GM23338 (cell line): ENCODE measurements around the gene SACS.

Experiments used
- EZH2 ChIP-seq: fragments of 200-600 bp; sonication (generic); IDR thresholded peaks from one replicate; pipeline ENCODE4 v1.8.0; 2017; ENCODE audit warnings: antibody characterized with exemption, mild to moderate bottlenecking, low read depth; ENCODE audit not compliant: unreplicated experiment
- EZH2phosphoT487 ChIP-seq: fragments of 200-600 bp; sonication (generic); IDR thresholded peaks from one replicate; pipeline ENCODE4 v1.8.1; 2018; ENCODE audit warnings: antibody characterized with exemption; ENCODE audit not compliant: unreplicated experiment
- POLR2AphosphoS5 ChIP-seq: IDR thresholded peaks from 2 replicates; pipeline ENCODE4 v1.6.1; 2016; ENCODE audit warnings: antibody characterized with exemption, low read depth
- TF ChIP-seq, protein P1 (sequence below), 2 experiments: fragments of 200-600 bp in 1 of 2; sonication (generic) in 1 of 2; conservative IDR thresholded peaks; 2 replicates each; pipeline versions ENCODE4 v1.5.1 to v1.6.1; 2016 to 2017; ENCODE audit warnings: antibody characterized with exemption in 2 of 2, low read depth in 2 of 2, mild to moderate bottlenecking in 2 of 2, moderate library complexity in 1 of 2
- TF ChIP-seq, protein P2 (sequence below): IDR thresholded peaks from one replicate; pipeline ENCODE4 v1.6.1; 2018; ENCODE audit warnings: antibody characterized with exemption; ENCODE audit not compliant: unreplicated experiment

DNA sequence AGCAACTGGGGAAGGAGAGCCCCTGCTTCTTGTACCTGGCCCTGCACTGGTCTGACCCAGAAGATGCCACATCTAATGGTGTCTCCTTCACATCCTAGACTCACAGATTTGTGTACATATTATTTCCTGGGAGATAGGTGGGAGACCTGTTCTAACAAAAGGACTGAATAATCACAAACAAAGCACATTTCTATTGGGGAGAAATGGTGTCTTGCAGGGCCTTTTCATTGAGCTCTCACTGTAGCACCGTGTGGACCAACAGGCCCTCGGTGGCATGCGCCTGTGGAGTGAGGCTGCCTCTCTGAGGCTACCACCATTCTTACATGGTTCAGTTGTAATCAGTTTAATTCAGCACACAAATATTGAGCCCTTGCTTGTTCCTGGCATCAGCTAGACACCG lies 989 bp upstream of the SACS start:
- TF ChIP-seq, protein P1, sequence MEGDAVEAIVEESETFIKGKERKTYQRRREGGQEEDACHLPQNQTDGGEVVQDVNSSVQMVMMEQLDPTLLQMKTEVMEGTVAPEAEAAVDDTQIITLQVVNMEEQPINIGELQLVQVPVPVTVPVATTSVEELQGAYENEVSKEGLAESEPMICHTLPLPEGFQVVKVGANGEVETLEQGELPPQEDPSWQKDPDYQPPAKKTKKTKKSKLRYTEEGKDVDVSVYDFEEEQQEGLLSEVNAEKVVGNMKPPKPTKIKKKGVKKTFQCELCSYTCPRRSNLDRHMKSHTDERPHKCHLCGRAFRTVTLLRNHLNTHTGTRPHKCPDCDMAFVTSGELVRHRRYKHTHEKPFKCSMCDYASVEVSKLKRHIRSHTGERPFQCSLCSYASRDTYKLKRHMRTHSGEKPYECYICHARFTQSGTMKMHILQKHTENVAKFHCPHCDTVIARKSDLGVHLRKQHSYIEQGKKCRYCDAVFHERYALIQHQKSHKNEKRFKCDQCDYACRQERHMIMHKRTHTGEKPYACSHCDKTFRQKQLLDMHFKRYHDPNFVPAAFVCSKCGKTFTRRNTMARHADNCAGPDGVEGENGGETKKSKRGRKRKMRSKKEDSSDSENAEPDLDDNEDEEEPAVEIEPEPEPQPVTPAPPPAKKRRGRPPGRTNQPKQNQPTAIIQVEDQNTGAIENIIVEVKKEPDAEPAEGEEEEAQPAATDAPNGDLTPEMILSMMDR (conservative IDR thresholded peaks at IDR 0.05; ENCODE audit: low read depth in 2 of 2) = no peak
- TF ChIP-seq, protein P2, sequence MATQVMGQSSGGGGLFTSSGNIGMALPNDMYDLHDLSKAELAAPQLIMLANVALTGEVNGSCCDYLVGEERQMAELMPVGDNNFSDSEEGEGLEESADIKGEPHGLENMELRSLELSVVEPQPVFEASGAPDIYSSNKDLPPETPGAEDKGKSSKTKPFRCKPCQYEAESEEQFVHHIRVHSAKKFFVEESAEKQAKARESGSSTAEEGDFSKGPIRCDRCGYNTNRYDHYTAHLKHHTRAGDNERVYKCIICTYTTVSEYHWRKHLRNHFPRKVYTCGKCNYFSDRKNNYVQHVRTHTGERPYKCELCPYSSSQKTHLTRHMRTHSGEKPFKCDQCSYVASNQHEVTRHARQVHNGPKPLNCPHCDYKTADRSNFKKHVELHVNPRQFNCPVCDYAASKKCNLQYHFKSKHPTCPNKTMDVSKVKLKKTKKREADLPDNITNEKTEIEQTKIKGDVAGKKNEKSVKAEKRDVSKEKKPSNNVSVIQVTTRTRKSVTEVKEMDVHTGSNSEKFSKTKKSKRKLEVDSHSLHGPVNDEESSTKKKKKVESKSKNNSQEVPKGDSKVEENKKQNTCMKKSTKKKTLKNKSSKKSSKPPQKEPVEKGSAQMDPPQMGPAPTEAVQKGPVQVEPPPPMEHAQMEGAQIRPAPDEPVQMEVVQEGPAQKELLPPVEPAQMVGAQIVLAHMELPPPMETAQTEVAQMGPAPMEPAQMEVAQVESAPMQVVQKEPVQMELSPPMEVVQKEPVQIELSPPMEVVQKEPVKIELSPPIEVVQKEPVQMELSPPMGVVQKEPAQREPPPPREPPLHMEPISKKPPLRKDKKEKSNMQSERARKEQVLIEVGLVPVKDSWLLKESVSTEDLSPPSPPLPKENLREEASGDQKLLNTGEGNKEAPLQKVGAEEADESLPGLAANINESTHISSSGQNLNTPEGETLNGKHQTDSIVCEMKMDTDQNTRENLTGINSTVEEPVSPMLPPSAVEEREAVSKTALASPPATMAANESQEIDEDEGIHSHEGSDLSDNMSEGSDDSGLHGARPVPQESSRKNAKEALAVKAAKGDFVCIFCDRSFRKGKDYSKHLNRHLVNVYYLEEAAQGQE = no peak
- no peak for TF ChIP-seq EZH2
- TF ChIP-seq POLR2AphosphoS5 = no peak
- TF ChIP-seq EZH2phosphoT487 = no peak
